Testis (tissue), 5 donors: Measurements from ENCODE around the gene ITGAE. TPM values are rescaled to one million over a fixed set of nuclear protein-coding genes. Genes with fewer than 3 reads are reported as not detected.

Source experiments
- DNase-seq: peaks from one replicate; pipeline ENCODE4 v3.0.0-alpha.2; 2019
- H3K27ac ChIP-seq, 2 donors: fragments of 200-600 bp; sonication (generic); one replicate each; pipeline ENCODE4 v1.5.1; 2019
- H3K27me3 ChIP-seq: fragments of 200-600 bp; sonication (generic); one replicate; pipeline ENCODE4 v1.5.1; 2019
- H3K36me3 ChIP-seq: fragments of 200-600 bp; sonication (generic); one replicate; pipeline ENCODE4 v1.5.1; 2017; ENCODE audit warnings: low read depth; ENCODE audit errors: missing control alignments
- H3K4me1 ChIP-seq: fragments of 200-600 bp; sonication (generic); one replicate; pipeline ENCODE4 v1.5.1; 2019
- H3K4me3 ChIP-seq, 2 donors: fragments of 200-600 bp; sonication (generic); one replicate each; pipeline ENCODE4 v1.5.1; 2017 to 2019
- H3K9me3 ChIP-seq: fragments of 200-600 bp; sonication (generic); one replicate; pipeline ENCODE4 v1.5.1; 2017
- CTCF ChIP-seq, 3 experiments: fragments of 450-650 bp in 2 of 3; fragments of 200-600 bp in 1 of 3; sonication (generic) in 1 of 3; IDR thresholded peaks; one replicate each; pipeline ENCODE4 v1.5.1; 2016 to 2019; ENCODE audit warnings: antibody characterized with exemption in 3 of 3, mild to moderate bottlenecking in 2 of 3, moderate library complexity in 1 of 3
- POLR2A ChIP-seq: fragments of 450-650 bp; IDR thresholded peaks from one replicate; pipeline ENCODE4 v1.6.1; 2017; ENCODE audit warnings: antibody characterized with exemption, mild to moderate bottlenecking, moderate library complexity
- WGBS, 2 donors: methylation state at CpG; one replicate each; pipeline ENCODE4 v1.1.5; 2018; 5-methylcytosine and 5-hydroxymethylcytosine counted together
- intact Hi-C: fragments of 100-400 bp; cut with DNase I; formaldehyde crosslinking; loops from one replicate; pipeline ENCODE4 v1.15.1; 2023; ENCODE audit warnings: low total_unique reads
- long read RNA-seq, 2 donors: transcript quantifications; one replicate each; lab custom pipeline, GENCODE V29; 2026
- polyA plus RNA-seq: library from polyadenylated mRNA; stranded (reverse); fragments of 350-450 nt; fragmentation: Illumina TruSeq; extraction: RNeasy Lipid Tissue Mini Kit (QIAGEN cat#74804); gene quantifications from one replicate; pipeline ENCODE4 v1.2.3, GENCODE V29; 2014; ENCODE audit warnings: low read depth, low replicate concordance; ENCODE audit not compliant: insufficient read depth
- total RNA-seq, 2 donors: library from RNA; depleted of rRNA; stranded (reverse); fragments of >200 nt; gene quantifications; one replicate each; pipeline ENCODE4 v1.2.3, GENCODE V29; 2016

ITGAE gene, protein sequence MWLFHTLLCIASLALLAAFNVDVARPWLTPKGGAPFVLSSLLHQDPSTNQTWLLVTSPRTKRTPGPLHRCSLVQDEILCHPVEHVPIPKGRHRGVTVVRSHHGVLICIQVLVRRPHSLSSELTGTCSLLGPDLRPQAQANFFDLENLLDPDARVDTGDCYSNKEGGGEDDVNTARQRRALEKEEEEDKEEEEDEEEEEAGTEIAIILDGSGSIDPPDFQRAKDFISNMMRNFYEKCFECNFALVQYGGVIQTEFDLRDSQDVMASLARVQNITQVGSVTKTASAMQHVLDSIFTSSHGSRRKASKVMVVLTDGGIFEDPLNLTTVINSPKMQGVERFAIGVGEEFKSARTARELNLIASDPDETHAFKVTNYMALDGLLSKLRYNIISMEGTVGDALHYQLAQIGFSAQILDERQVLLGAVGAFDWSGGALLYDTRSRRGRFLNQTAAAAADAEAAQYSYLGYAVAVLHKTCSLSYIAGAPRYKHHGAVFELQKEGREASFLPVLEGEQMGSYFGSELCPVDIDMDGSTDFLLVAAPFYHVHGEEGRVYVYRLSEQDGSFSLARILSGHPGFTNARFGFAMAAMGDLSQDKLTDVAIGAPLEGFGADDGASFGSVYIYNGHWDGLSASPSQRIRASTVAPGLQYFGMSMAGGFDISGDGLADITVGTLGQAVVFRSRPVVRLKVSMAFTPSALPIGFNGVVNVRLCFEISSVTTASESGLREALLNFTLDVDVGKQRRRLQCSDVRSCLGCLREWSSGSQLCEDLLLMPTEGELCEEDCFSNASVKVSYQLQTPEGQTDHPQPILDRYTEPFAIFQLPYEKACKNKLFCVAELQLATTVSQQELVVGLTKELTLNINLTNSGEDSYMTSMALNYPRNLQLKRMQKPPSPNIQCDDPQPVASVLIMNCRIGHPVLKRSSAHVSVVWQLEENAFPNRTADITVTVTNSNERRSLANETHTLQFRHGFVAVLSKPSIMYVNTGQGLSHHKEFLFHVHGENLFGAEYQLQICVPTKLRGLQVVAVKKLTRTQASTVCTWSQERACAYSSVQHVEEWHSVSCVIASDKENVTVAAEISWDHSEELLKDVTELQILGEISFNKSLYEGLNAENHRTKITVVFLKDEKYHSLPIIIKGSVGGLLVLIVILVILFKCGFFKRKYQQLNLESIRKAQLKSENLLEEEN
- total RNA-seq (10 to 100 TPM; 13.1 to 16.1 TPM), polyA plus RNA-seq (46.7 TPM)
- long read RNA-seq, donor 1, transcript ITGAE-207 (4 exons, 672 nt), result major isoform, 24 of 29 reads
- long read RNA-seq, donor 1, partial matches to known transcripts, result 0 of 29 reads
- long read RNA-seq, donor 1, other reads (novel, unspliced or antisense), result 0 of 29 reads
- long read RNA-seq, donor 2, transcript ITGAE-207 (4 exons, 672 nt), result major isoform, 14 of 26 reads
- long read RNA-seq, donor 2, partial matches to known transcripts, result 7 of 26 reads
- long read RNA-seq, donor 2, other reads (novel, unspliced or antisense), result 0 of 26 reads

- 84 to 91% methylated on average over 5 to 17 of the region's 17 CpGs for WGBS, 2 donors
- no peak within 1 kb of the TSS for H3K27ac ChIP-seq
- H3K4me1 ChIP-seq, result peaks cover 30% of the 10 kb centered on the region
- no peak for DNase-seq
- H3K9me3 ChIP-seq, result no peaks in the 10 kb centered on the region
- H3K4me3 ChIP-seq, result no peak within 1 kb of the TSS
- no peak for TF ChIP-seq POLR2A
- no peak for TF ChIP-seq CTCF (IDR thresholded peaks at IDR 0.05)
- H3K27me3 ChIP-seq, result no peaks in the 10 kb centered on the region
- intact Hi-C loops, result no loop called here
- H3K36me3 ChIP-seq, result no peaks in the 10 kb centered on the region
These were observed at the start of gene ITGAE for GRCh38 chr17:3800362-3801271. TSS of gene ITGAE (minus strand) at chr17:3801188. CDS start at chr17:3801144, 44 bp downstream.

GRCh38 chr17:3848229-3848835, 47.3 kb upstream of the ITGAE start:
- intact Hi-C loops, result no loop called here
- no peaks in the 10 kb centered on the region for H3K27me3 ChIP-seq
- TF ChIP-seq CTCF (IDR thresholded peaks at IDR 0.05), result no peak
- no peak for TF ChIP-seq POLR2A
- 81 to 82% methylated on average over 7 to 9 of the region's 9 CpGs for WGBS, 2 donors
- peaks cover 7% of the 10 kb centered on the region for H3K4me1 ChIP-seq
- no peaks in the 10 kb centered on the region for H3K9me3 ChIP-seq
- H3K4me3 ChIP-seq, result no peak overlapping the region
- no peak overlapping the region for H3K27ac ChIP-seq
- no peak for DNase-seq
- no peaks in the 10 kb centered on the region for H3K36me3 ChIP-seq

DNA sequence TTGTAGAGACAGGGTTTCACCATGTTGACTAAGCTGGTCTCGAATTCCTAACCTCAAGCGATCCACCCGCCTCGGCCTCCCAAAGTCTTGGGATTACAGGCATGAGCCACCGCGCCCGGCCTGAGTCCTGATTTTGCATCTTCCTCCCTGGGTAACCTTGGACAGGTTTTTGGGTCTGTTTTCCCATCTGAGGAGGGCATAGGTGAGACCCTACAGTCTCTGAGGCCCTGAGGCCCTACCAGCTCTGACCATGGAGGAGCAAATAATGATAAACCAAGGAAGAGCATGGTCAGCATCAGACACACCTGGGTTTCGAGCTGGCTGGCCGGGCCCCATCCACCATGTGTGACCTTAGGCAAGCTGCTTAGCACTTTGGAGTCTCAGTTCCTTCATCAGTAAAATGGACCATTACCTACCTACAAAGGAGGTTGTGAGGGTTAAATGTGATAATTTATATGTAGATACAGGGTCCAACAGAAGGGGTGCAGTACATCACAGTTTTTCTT, 46.2 kb upstream of the ITGAE start:
- intact Hi-C loops, result no loop called here
- H3K4me3 ChIP-seq, result no peak overlapping the region
- no peaks in the 10 kb centered on the region for H3K9me3 ChIP-seq
- peaks cover 7% of the 10 kb centered on the region for H3K4me1 ChIP-seq
- no peaks in the 10 kb centered on the region for H3K36me3 ChIP-seq
- H3K27me3 ChIP-seq, result no peaks in the 10 kb centered on the region
- H3K27ac ChIP-seq, result no peak overlapping the region
- DNase-seq, result no peak
- no peak for TF ChIP-seq POLR2A
- TF ChIP-seq CTCF (IDR thresholded peaks at IDR 0.05), result no peak
- WGBS, 2 donors, result 79 to 92% methylated on average over 9 of the region's 9 CpGs
